HCT116 (cell line): Measurements from ENCODE around the gene ATAD3A. TPM values are rescaled to one million over a fixed set of nuclear protein-coding genes. Genes with fewer than 3 reads are reported as not detected.
A peak's percentile ranks its signal among the peaks of the same experiment; 100 is the strongest.

Experiments used
- ATAC-seq: fragments of 200-7000 bp; cut with Tn5 transposase; 2 replicates; pipeline ENCODE4 v1.9.1; 2020; ENCODE audit warnings: mild to moderate bottlenecking, moderate library complexity
- BruUV-seq: library from RNA; stranded (reverse); fragments of 400-500 nt; replicated peaks from 2 replicates; lab custom pipeline; 2021; lab: Mats Ljungman, UMichigan
- CTCF ChIA-PET: fragments of 300-600 bp; sonication (Branson Sonifier 250); formaldehyde crosslinking; loops from one replicate; lab custom pipeline; 2021; ENCODE audit warnings: antibody characterized with exemption; lab: Charles Lee
- POLR2A ChIA-PET: fragments of 300-600, 350-600 bp; sonication (Branson Sonifier 250); formaldehyde crosslinking; loops from one replicate; lab custom pipeline; 2021; ENCODE audit warnings: antibody characterized with exemption; lab: Charles Lee
- RAD21 ChIA-PET, 2 experiments: fragments of 300-600 bp; sonication (Branson Sonifier 250); formaldehyde crosslinking; loops; one replicate each; lab custom pipeline; 2023; ENCODE audit warnings: low total read pairs in 2 of 2; ENCODE audit not compliant: uncharacterized antibody in 2 of 2, unreplicated experiment in 2 of 2, low non-redundant PET in 1 of 2; lab: Charles Lee
- DNase-seq: peaks from one replicate; pipeline ENCODE4 v3.0.0-alpha.2; 2010; ENCODE audit warnings: low read depth, low spot score
- H2AFZ ChIP-seq: fragments of 200-600 bp; shearing (Covaris generic), sonication (generic); 2 replicates; pipeline ENCODE4 v1.6.1; 2017; ENCODE audit warnings: low read depth, mixed run types, mixed read lengths, antibody characterized with exemption, low read length; ENCODE audit not compliant: poor library complexity, severe bottlenecking
- H3K27ac ChIP-seq: 2 replicates; pipeline ENCODE4 v1.5.1; 2012; ENCODE audit warnings: low read depth, low read length
- H3K27me3 ChIP-seq: fragments of 200-600 bp; sonication (generic); 2 replicates; pipeline ENCODE4 v1.6.1; 2016; ENCODE audit warnings: mixed run types, low read length, mixed read lengths; ENCODE audit not compliant: insufficient read depth
- H3K36me3 ChIP-seq, 2 experiments: fragments of 200-500 bp in 1 of 2; fragments of 200-600 bp in 1 of 2; sonication (Bioruptor generic) in 1 of 2; sonication (generic) in 1 of 2; 2 replicates each; pipeline versions ENCODE4 v1.5.1 to v1.6.1; 2014 to 2016; ENCODE audit warnings: low read length in 2 of 2, inconsistent platforms in 1 of 2, mixed read lengths in 1 of 2, mixed run types in 1 of 2; ENCODE audit not compliant: insufficient read depth in 2 of 2, control insufficient read depth in 1 of 2
- H3K4me1 ChIP-seq, 2 experiments: fragments of 200-600 bp in 1 of 2; sonication (generic) in 1 of 2; 2 replicates each; pipeline versions ENCODE4 v1.5.1 to v1.6.1; 2012 to 2017; ENCODE audit warnings: low read length in 2 of 2, inconsistent platforms in 1 of 2, mild to moderate bottlenecking in 1 of 2, mixed read lengths in 1 of 2, mixed run types in 1 of 2, moderate library complexity in 1 of 2; ENCODE audit not compliant: insufficient read depth in 2 of 2, control insufficient read depth in 1 of 2
- H3K4me2 ChIP-seq: fragments of 200-600 bp; sonication (generic); 2 replicates; pipeline ENCODE4 v1.6.1; 2017; ENCODE audit warnings: mixed run types, low read length, mixed read lengths
- H3K4me3 ChIP-seq, 2 experiments: fragments of 200-600 bp in 1 of 2; sonication (generic) in 1 of 2; replicated peaks in 1 of 2; 2 replicates each; pipeline ENCODE4 v1.5.1; 2011 to 2016; ENCODE audit warnings: low read length in 2 of 2, control low read depth in 1 of 2, low read depth in 1 of 2, mild to moderate bottlenecking in 1 of 2, mixed read lengths in 1 of 2, mixed run types in 1 of 2
- H3K79me2 ChIP-seq: fragments of 200-600 bp; sonication (generic); 2 replicates; pipeline ENCODE4 v1.6.1; 2017; ENCODE audit warnings: mild to moderate bottlenecking, mixed run types, low read length, moderate library complexity, mixed read lengths; ENCODE audit not compliant: insufficient read depth
- H3K9ac ChIP-seq: fragments of 200-600 bp; sonication (generic); 2 replicates; pipeline ENCODE4 v1.6.1; 2016; ENCODE audit warnings: low read length, mixed read lengths
- H3K9me2 ChIP-seq: fragments of 200-600 bp; sonication (generic), shearing (Covaris generic); 2 replicates; pipeline ENCODE4 v1.6.1; 2017; ENCODE audit warnings: mixed run types, mild to moderate bottlenecking, moderate library complexity; ENCODE audit not compliant: insufficient read depth
- H3K9me3 ChIP-seq, 2 experiments: fragments of 200-500 bp in 1 of 2; fragments of 200-600 bp in 1 of 2; sonication (Bioruptor generic) in 1 of 2; sonication (generic) in 1 of 2; 2 replicates each; pipeline ENCODE4 v1.6.1; 2014 to 2017; ENCODE audit warnings: low read length in 2 of 2, mixed read lengths in 2 of 2, inconsistent platforms in 1 of 2, low read depth in 1 of 2, mild to moderate bottlenecking in 1 of 2, mixed run types in 1 of 2, moderate library complexity in 1 of 2; ENCODE audit not compliant: control insufficient read depth in 1 of 2, insufficient read depth in 1 of 2
- H4K20me1 ChIP-seq: fragments of 200-600 bp; sonication (generic), shearing (Covaris generic); 2 replicates; pipeline ENCODE4 v1.6.1; 2017; ENCODE audit warnings: mixed run types, mild to moderate bottlenecking, moderate library complexity; ENCODE audit not compliant: insufficient read depth
- CTCF ChIP-seq, 3 experiments: fragments of 200-600 bp in 1 of 3; sonication (generic) in 1 of 3; IDR thresholded peaks in 2 of 3; conservative IDR thresholded peaks in 1 of 3; 2 replicates each; pipeline ENCODE4 v1.5.1; 2012 to 2017; ENCODE audit warnings: low read depth in 2 of 3, low read length in 2 of 3, antibody characterized with exemption in 1 of 3, borderline replicate concordance in 1 of 3, control low read depth in 1 of 3, mild to moderate bottlenecking in 1 of 3, mixed read lengths in 1 of 3, mixed run types in 1 of 3, moderate library complexity in 1 of 3; ENCODE audit not compliant: insufficient read depth in 1 of 3
- EGR1 ChIP-seq: IDR thresholded peaks from 2 replicates; pipeline ENCODE4 v1.6.1; 2012; ENCODE audit warnings: low read depth
- ELF1 ChIP-seq: IDR thresholded peaks from 2 replicates; pipeline ENCODE4 v1.6.1; 2012; ENCODE audit warnings: low read depth, borderline replicate concordance
- EZH2 ChIP-seq: fragments of 200-600 bp; sonication (generic); IDR thresholded peaks from 2 replicates; pipeline ENCODE4 v1.6.1; 2017; ENCODE audit warnings: antibody characterized with exemption, mixed run types
- EZH2phosphoT487 ChIP-seq: fragments of 200-600 bp; IDR thresholded peaks from 2 replicates; pipeline ENCODE4 v1.6.1; 2018; ENCODE audit warnings: antibody characterized with exemption, borderline replicate concordance
- FOSL1 ChIP-seq: IDR thresholded peaks from 2 replicates; pipeline ENCODE4 v1.6.1; 2012; ENCODE audit warnings: low read depth
- MAX ChIP-seq: IDR thresholded peaks from 2 replicates; pipeline ENCODE4 v1.6.1; 2012
- POLR2A ChIP-seq: IDR thresholded peaks from 2 replicates; pipeline ENCODE4 v1.7.0; 2011; ENCODE audit warnings: borderline replicate concordance; ENCODE audit not compliant: insufficient read depth, insufficient read length; ENCODE audit errors: extremely low read depth
- RAD21 ChIP-seq: IDR thresholded peaks from 2 replicates; pipeline ENCODE4 v1.6.1; 2012; ENCODE audit warnings: low read depth, mild to moderate bottlenecking
- SP1 ChIP-seq: IDR thresholded peaks from 2 replicates; pipeline ENCODE4 v1.6.1; 2012; ENCODE audit warnings: low read depth
- SRF ChIP-seq: IDR thresholded peaks from 2 replicates; pipeline ENCODE4 v1.6.1; 2012; ENCODE audit warnings: low read depth
- TCF7L2 ChIP-seq: IDR thresholded peaks from 2 replicates; pipeline ENCODE4 v1.7.0; 2011; ENCODE audit warnings: borderline replicate concordance, inconsistent platforms; ENCODE audit not compliant: insufficient read depth, insufficient read length; ENCODE audit errors: extremely low read depth
- YY1 ChIP-seq: IDR thresholded peaks from 2 replicates; pipeline ENCODE4 v1.6.1; 2011; ENCODE audit warnings: low read length, low read depth, moderate library complexity, mild to moderate bottlenecking; ENCODE audit not compliant: insufficient replicate concordance; ENCODE audit errors: extremely low read depth
- ZFX ChIP-seq: fragments of 450-650 bp; IDR thresholded peaks from 2 replicates; pipeline ENCODE4 v1.6.1; 2017
- intact Hi-C: fragments of 100-400 bp; cut with micrococcal nuclease; formaldehyde crosslinking; loops from 2 replicates; pipeline ENCODE4 v1.10.0; 2022
- total RNA-seq: library from RNA; stranded (reverse); gene quantifications from one replicate; pipeline ENCODE4 v1.2.1, GENCODE V29; 2021; ENCODE audit not compliant: unreplicated experiment

The ATAD3A gene
- total RNA-seq, 1 experiment from 2014 or later: 92.3 TPM

- TF ChIP-seq TCF7L2: no peak
- TF ChIP-seq YY1: no peak
- TF ChIP-seq FOSL1: no peak
- TF ChIP-seq CTCF (IDR thresholded peaks at IDR 0.05 in 2 of 3, conservative IDR thresholded peaks at IDR 0.05 in 1 of 3; ENCODE audit: borderline replicate concordance in 1 of 3, insufficient read depth in 1 of 3, low read depth in 2 of 3, low read length in 2 of 3): no peak
- TF ChIP-seq RAD21: no peak
- TF ChIP-seq ZFX: no peak
- TF ChIP-seq SP1: no peak
- no peak for TF ChIP-seq ELF1
- no peak for TF ChIP-seq POLR2A
- TF ChIP-seq MAX: no peak
- TF ChIP-seq, all 23 proteins: peak for 0
Observed at GRCh38 chr1:1550087-1550486, 38.1 kb downstream of the ATAD3A start (continued).

- no peak for DNase-seq
- Histone ChIP-seq H3K4me2 (no peak overlapping the region), H3K4me1 (peaks cover 0 to 10% of the 10 kb centered on the region in 2 experiments; a peak in 2 of 4 replicates), H2AFZ (no peak overlapping the region), H3K79me2 (peaks cover 29% of the 10 kb centered on the region; the same call in 1 of the 2 replicates), H3K9ac (no peak overlapping the region), H3K9me2 (no peaks in the 10 kb centered on the region), H3K27ac (no peak overlapping the region), H4K20me1 (no peaks in the 10 kb centered on the region), H3K4me3 (no peak overlapping the region), H3K9me3 (no peaks in the 10 kb centered on the region), H3K27me3 (no peaks in the 10 kb centered on the region), H3K36me3 (peaks cover 0 to 2% of the 10 kb centered on the region in 2 experiments; a peak in 1 of 4 replicates)
- intact Hi-C loops: no loop called here
- no TSS peak for BruUV-seq
- ChIA-PET POLR2A (no interaction called here), CTCF (no interaction called here), RAD21 (no interaction called here)
- TF ChIP-seq RAD21: peak; percentile 11; the same call in 1 of the 2 replicates
- TF ChIP-seq EGR1: no peak
- no peak for TF ChIP-seq EZH2
- peak; percentile 8 to 61 (median 40); a peak in 4 of 6 replicates for TF ChIP-seq CTCF (IDR thresholded peaks at IDR 0.05 in 2 of 3, conservative IDR thresholded peaks at IDR 0.05 in 1 of 3; ENCODE audit: borderline replicate concordance in 1 of 3, insufficient read depth in 1 of 3, low read depth in 2 of 3, low read length in 2 of 3)
- TF ChIP-seq EZH2phosphoT487: no peak
- TF ChIP-seq ELF1: no peak
- no peak for TF ChIP-seq SRF
- ATAC-seq: peak; percentile 69
Observed at GRCh38 chr1:1550591-1551432, 38.9 kb downstream of the ATAD3A start.
